HG02610 (cell line): ENCODE results near the gene CDC42BPG.

Source experiments
- ATAC-seq: cut with Tn5 transposase; IDR thresholded peaks from one replicate; pipeline ENCODE4 v1.9.1; 2021; ENCODE audit warnings: mild to moderate bottlenecking, moderate library complexity; ENCODE audit not compliant: unreplicated experiment

The CDC42BPG gene

DNA sequence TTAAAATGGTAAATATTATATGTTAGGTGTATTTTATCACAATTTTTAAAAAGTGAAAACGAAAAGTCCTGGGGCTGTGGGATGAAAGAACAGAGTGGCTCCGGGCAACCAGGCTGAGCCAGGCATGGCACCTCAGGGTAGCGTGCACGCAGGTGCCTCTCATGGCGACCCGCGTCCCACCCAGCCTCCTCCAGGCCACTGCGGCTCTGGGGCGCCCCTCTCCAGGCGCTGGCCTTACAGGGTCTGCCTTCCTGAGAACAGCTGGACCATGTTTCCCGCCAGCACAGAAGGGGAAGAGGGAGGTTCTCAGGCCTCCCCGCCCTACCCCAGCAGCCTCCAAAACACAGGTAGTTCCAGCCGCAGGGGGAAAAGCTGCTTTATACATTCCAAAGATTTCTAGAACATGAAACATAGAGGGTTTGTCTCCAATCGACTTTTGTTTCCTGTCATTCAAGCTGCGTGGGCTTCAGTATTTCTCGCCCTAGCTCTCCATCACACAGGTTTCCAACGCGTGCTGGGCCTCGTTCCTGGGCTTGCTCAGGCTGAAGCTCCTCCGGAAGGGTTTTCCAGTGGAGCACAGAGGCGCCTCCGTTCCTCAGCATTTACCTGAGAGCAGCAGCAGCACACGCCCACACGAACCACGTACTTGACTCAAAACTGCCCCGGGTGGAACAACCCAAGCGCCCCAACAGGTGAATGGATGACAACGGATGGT, 23.5 kb upstream of the CDC42BPG start:
- ATAC-seq = no peak

DNA sequence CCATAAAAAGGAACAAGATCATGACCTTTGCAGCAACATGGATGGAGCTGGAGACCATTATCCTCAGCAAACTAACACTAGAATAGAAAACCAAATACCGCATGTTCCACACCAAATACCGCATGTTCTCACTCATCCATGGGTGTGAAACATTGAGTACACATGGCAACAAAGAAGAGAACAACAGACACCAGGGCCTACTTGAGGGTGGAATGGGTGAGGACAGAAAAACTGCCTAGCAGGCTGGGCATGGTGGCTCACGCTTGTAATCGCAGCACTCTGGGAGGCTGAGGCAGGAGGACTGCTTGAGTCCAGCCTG, 21.7 kb upstream of the CDC42BPG start:
- peak; percentile 2 for ATAC-seq

GRCh38 chr11:64865286-64866172, 21.1 kb upstream of the CDC42BPG start:
- ATAC-seq = peak; percentile 27

- no peak for ATAC-seq
These were observed 20.2 kb upstream of the CDC42BPG start for GRCh38 chr11:64864473-64865285.

GRCh38 chr11:64864135-64864472, 19.7 kb upstream of the CDC42BPG start:
- ATAC-seq = no peak

DNA sequence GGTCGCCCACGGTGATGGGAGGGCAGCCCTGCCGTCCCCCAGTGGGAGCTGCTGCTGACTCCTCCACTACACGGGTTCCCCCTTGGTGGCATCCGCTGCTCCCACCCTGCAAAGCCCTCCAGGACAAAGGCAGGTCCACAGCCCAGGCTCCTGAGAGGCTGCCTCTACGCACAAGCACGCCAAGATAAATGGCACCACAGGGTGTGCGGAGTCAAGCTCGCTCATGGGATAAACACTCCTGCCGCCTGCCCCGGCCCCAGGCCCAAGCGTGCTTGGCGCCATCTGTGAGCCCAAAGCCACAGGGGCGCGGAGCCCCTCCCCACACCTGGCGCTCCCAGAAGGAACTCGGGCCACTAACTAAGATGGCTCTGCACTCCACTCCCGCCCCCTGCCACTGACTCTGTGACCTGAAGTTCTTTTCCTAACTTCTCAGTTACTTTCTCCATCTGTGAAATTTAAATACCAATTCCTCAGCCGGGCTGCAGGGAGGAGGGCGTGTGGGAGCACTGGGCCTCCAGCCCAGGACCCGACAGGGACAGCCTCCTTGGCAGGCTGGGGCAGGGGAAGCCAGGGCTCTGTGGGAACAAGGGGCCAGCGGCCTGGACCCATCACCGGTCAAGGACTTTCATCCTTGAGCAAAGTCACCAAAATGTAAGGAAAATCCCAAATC, 19.1 kb upstream of the CDC42BPG start:
- no peak for ATAC-seq

DNA sequence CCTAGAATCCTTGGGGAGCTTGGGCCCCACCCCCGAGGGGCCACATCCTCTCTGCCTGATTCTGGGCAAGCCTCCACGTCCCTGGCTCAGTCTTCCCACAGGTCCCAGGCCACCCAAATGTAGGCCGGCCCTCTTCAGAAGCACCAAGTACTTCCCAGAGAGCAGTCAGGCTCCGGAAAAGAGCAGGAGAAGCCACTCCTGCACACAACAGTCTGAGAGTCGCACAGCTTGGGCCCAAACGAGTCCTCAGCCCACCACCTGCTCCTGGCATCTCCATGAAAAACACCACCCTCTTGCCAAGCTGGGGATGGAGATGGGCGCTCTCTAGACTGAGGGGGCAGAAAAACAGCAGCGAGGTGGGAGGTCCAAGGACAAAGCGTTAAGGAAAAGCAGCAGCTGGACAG, 18.5 kb upstream of the CDC42BPG start:
- ATAC-seq = no peak

DNA sequence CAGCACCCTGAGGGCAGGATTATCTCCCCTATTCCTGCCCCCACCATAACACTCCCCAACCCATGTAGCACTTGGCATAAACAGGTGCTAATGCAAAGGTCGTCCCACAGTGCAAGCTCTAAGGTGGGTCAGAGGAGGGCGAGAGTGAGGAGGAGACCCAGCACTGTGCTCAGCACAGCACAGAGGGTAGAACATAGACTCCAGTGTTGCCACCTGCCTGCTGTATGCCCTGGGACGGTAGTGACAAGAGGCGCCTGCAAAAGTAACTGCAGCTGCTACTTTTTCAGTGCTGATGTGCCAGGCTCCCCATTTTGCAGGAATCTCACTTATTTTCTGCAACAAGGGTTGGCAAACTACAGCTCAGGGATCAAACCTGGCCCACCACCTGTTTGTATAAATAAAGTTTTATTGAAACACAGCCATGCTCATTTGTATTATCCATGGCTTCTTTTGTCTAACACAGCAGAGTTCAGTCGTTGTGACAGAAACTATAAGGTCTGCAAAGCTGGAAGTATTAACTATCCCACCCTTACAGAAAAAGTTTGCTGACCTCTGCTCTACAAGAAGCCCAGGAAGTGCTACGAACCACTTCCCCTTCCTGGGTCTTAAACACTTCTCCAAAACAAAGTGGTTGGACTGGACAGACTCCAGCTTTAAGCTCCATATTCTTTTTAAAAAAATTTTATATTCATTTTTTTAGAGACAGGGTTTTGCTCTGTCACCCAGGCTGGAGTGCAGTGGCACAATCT, 16.9 kb upstream of the CDC42BPG start:
- no peak for ATAC-seq

GRCh38 chr11:64859542-64860414, 15.3 kb upstream of the CDC42BPG start:
- peak; percentile 77 for ATAC-seq

DNA sequence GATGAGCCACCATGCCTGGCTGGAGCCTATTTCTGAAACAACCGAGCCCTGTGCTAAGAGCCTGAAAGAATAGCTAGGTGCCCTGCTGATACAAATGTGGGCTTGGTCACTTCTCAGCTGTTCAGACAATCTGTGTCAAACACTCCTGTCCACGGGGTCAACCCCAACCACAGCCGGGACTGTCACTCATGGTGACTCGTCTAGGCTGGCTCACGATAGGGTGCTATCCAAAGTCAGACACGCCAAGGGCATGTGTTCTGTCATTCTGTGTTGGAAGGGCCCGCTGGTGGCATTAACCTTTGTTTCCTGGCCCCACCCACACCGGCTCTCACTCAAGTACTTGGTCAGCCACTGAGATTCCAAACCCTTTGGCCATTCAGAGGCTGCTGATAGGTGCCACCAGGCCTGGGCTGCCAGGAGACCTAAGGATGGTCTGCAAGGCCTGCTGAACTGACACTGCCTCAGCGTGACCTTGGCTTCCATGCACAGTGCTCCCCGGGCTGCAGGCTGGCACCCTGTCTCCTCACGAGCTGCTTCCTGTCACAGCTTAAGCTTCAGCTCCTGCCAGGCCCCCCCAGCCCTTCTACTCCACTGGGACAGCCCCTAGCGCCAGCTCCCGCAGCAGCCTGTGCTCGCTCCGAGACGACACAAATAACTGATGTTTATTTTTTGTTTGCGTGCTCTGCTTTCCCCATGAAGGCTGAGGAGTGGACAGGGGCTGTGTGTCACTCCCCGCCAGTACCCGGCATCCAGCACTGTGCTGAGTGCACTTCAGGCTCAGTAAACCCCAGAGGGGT, 14.2 kb upstream of the CDC42BPG start:
- ATAC-seq = peak; percentile 23

DNA sequence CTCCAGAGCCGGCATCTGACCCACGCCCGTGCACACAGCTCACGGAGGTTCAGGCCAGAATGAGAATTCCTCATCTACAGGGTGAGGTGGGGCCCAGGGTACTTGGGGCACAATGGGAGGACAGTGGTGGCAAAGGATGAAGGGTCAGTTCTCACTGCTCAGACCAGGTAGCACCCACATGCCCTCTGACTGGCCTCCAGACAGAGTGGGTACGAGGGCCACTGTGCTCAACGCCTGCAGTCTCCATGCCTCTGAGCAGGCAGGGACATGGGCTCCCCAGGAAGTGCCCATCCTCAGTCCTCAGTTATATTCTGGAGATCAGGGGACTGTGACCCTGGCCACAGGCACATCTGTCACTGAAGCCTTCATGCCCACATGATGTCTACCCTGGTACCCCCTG, 13.0 kb upstream of the CDC42BPG start:
- no peak for ATAC-seq

GRCh38 chr11:64856382-64857227, 12.2 kb upstream of the CDC42BPG start:
- no peak for ATAC-seq

- ATAC-seq = no peak
These were observed 11.3 kb upstream of the CDC42BPG start for GRCh38 chr11:64855596-64856304.

DNA sequence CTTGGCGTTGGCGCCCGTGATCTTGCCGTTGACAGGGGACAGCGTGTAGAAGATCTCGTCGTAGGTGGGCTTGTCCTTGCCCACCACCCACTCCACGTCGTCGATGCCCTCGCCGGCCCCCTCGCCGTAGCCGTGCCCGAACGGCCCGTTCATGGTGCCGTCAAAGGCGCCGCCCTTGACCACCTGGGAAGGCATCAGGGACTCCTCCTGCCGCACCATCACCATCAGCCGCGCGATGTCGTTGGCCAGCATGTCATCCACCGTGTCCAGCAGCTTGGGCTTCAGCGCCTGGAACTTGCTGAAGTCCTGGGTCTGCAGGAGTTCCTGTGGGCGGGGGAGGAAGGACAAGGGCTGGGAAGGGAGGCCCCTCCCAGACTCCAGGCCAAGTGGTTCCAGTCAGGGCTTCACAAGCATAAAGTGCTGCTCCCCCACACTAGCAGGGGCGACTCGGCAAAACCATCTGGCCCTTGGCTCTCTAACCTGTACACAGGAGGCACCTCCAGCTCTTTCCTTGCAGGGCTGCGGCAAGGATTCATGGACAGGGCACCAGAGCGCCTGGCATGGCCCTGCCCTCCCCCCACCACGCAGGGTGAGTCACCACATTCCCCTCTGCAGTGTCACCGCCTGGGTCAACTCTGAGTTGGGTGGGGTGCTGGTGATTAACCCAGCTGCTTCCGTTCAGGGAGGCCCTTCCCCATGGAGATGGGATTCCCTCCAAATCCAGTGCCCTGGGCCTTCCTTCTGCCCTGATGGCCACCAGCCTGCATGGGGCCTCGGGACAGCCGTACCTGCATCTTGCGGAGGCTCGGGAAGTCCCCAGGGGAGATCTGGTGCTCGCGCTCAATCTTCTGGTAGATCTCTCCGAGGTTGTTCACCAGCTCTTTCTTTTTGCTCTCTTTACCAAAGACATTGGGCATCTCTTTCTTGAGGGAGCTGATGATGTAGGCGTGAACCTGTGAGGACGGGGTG, 10.4 kb upstream of the CDC42BPG start:
- no peak for ATAC-seq

- no peak for ATAC-seq
These were observed 9.7 kb upstream of the CDC42BPG start for GRCh38 chr11:64854157-64854533.

DNA sequence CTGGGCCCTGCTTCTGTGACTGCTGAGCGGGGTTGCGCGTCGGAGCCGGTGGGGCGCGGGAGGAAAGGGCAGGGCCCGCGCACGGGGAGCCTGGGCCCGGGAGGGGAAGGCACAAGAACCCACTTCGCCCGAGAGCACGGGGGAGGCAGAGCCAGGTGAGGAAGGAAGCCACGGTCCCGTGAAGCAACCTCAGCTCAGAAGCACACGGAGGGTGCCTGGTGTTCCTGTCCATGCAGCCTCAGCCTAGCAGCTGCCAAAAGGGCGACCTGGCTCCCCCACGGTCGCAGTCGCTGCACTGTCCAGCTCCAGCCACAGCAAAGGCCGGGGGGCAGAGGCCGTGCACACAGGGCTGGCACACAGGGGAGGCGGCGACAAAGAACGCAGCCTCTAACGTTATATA, 9.3 kb upstream of the CDC42BPG start:
- ATAC-seq = no peak
